HEK293 (cell line): ENCODE data around the gene CCL16.

ENCODE experiments used
- MZF1 ChIP-seq: fragments of 450-650 bp; formaldehyde crosslinking; IDR thresholded peaks from 2 replicates; pipeline ENCODE4 v1.5.1; 2017; ENCODE audit warnings: missing biosample characterization, missing genetic modification characterization, borderline replicate concordance
- REST ChIP-seq: fragments of 450-650 bp; formaldehyde crosslinking; IDR thresholded peaks from 2 replicates; pipeline ENCODE4 v1.5.1; 2016; ENCODE audit warnings: missing biosample characterization, missing genetic modification characterization
- WT1 ChIP-seq: fragments of 450-650 bp; formaldehyde crosslinking; IDR thresholded peaks from 2 replicates; pipeline ENCODE4 v1.5.1; 2016; ENCODE audit warnings: missing biosample characterization, missing genetic modification characterization
- YY2 ChIP-seq: fragments of 450-650 bp; formaldehyde crosslinking; IDR thresholded peaks from 2 replicates; pipeline ENCODE4 v1.5.1; 2016; ENCODE audit warnings: missing biosample characterization, missing genetic modification characterization
- TF ChIP-seq, protein P1 (sequence below): fragments of 450-650 bp; formaldehyde crosslinking; IDR thresholded peaks from 2 replicates; pipeline ENCODE4 v1.5.1; 2016; ENCODE audit warnings: missing biosample characterization, missing genetic modification characterization

DNA sequence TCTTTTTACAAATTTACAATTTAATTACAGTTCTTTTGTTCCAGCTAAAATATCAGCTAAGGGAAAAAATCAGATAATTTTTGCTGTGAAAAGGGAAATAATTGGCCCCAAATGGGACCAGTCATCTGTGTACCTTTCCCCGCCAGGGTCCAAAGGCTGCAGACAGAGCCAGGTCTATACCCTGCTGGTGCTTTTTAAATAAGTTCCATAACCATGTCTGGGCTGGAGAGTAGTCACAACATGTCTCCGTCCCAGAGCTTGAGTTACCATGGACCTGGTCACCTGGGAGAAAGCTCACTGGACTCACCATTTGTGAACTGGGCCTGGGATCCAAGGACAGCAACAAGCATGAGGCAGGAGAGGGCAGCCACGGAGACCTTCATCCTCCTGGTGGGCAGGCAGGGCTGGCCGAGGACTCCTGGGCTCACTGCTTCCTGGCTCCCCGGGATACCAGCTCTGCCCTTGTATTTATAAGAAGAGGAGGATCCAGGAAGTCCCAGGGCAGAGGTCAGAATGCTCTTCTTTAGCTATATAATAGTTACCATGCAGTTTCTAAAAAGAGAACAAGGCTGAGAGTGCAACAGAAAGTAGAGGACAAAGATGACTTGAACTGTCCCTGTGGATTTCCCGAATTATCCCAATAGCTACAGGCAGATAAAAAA is 19.9 kb upstream of the CCL16 start, which contains the start of gene CCL15:
- TF ChIP-seq REST (tag by site-specific recombination) (no peak), MZF1 (tag by site-specific recombination) (no peak), YY2 (tag by site-specific recombination) (no peak), WT1 (tag by site-specific recombination) (no peak)
- TF ChIP-seq, protein P1, sequence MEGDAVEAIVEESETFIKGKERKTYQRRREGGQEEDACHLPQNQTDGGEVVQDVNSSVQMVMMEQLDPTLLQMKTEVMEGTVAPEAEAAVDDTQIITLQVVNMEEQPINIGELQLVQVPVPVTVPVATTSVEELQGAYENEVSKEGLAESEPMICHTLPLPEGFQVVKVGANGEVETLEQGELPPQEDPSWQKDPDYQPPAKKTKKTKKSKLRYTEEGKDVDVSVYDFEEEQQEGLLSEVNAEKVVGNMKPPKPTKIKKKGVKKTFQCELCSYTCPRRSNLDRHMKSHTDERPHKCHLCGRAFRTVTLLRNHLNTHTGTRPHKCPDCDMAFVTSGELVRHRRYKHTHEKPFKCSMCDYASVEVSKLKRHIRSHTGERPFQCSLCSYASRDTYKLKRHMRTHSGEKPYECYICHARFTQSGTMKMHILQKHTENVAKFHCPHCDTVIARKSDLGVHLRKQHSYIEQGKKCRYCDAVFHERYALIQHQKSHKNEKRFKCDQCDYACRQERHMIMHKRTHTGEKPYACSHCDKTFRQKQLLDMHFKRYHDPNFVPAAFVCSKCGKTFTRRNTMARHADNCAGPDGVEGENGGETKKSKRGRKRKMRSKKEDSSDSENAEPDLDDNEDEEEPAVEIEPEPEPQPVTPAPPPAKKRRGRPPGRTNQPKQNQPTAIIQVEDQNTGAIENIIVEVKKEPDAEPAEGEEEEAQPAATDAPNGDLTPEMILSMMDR: no peak
